Measurements from ENCODE around the gene DUSP8. TPM values are rescaled to one million over a fixed set of nuclear protein-coding genes. Genes with fewer than 3 reads are reported as not detected.

Gene DUSP8
- total RNA-seq, 4 donors from 2014 or later: 2.5 to 8.5 (median 4.8) TPM

DNA sequence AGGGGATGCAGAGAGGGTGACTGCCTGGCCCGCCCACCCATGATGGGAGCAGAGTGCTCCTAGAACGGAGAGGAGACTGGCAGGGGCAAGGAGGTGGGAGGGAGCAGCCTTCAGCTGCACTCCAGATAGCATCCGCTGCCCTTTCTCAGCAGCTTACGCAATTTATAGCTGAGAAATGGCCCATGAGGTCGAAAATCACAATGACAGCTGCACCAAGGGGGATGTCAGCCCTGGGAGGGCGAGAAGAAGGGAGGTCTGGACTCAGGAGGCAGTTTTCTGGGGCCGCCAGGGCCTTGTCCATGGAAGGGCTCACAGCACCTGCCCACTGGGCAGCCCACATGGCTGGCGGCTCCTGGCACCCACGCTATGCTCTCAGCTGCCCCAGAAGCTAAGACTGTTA lies 67.9 kb downstream of the DUSP8 start:
- TF ChIP-seq POLR2A (IDR thresholded peaks at IDR 0.05; ENCODE audit: low read depth): no peak
- no peak for TF ChIP-seq EP300 (IDR thresholded peaks at IDR 0.05)
- TF ChIP-seq POLR2AphosphoS5 (IDR thresholded peaks at IDR 0.05): no peak
- Histone ChIP-seq H3K4me3 (no peak overlapping the region), H3K36me3 (peaks cover 0 to 16% (median 5%) of the 10 kb centered on the region in 4 donors), H3K4me1 (peaks cover 81 to 94% (median 90%) of the 10 kb centered on the region in 4 donors), H3K9me3 (no peaks in the 10 kb centered on the region), H3K27ac (replicated peaks in 1 of 4) (peak overlapping the region in 2 of 4 donors; percentile 27 to 29), H3K27me3 (no peaks in the 10 kb centered on the region)
- DNase-seq (ENCODE audit: extremely low spot score): no peak
- intact Hi-C loops (cut with DNase I): no loop called here
- WGBS: 79% methylated on average over 9 of the region's 9 CpGs

Other genes with a start within 250 kb of the DUSP8 start
- 1 to 10 TPM; 1.0 to 3.3 (median 2.8) TPM for gene BRSK2, start 182.3 kb downstream of the DUSP8 start, total RNA-seq
- 100 to 1,000 TPM in 2 of 4 donors, 10 to 100 TPM in 2; 66.6 to 115 (median 89.5) TPM for gene MOB2, start 85.5 kb downstream of the DUSP8 start, total RNA-seq
- gene KRTAP5-1, start 13.0 kb upstream of the DUSP8 start, total RNA-seq: not detected
- not detected for gene KRTAP5-2, start 26.0 kb upstream of the DUSP8 start, total RNA-seq
- not detected for gene KRTAP5-3, start 36.2 kb upstream of the DUSP8 start, total RNA-seq
- gene KRTAP5-4, start 49.9 kb upstream of the DUSP8 start, total RNA-seq: not detected
- gene KRTAP5-5, start 57.5 kb upstream of the DUSP8 start, total RNA-seq: not detected
- not detected for gene KRTAP5-6, start 124.9 kb upstream of the DUSP8 start, total RNA-seq
- under 1 TPM; 0.42 to 0.58 (median 0.54) TPM for gene IFITM10, start 178.3 kb upstream of the DUSP8 start, total RNA-seq
- gene CTSD, start 191.7 kb upstream of the DUSP8 start, total RNA-seq: 100 to 1,000 TPM; 186 to 338 (median 270) TPM

All from esophagus muscularis mucosa (tissue), 4 donors.